GM21528 (cell line): ENCODE data around the gene CRYBB3.

ENCODE experiments used
- ATAC-seq: cut with Tn5 transposase; IDR thresholded peaks from one replicate; pipeline ENCODE4 v1.9.1; 2021; ENCODE audit warnings: mild to moderate bottlenecking, moderate library complexity; ENCODE audit not compliant: unreplicated experiment, low FRiP score

CRYBB3 gene

GRCh38 chr22:25199731-25200520, at the start of gene CRYBB3:
CRYBB3 (plus strand) TSS chr22:25199858; CDS start chr22:25201397, 1,539 bp downstream.
- ATAC-seq, result no peak

DNA sequence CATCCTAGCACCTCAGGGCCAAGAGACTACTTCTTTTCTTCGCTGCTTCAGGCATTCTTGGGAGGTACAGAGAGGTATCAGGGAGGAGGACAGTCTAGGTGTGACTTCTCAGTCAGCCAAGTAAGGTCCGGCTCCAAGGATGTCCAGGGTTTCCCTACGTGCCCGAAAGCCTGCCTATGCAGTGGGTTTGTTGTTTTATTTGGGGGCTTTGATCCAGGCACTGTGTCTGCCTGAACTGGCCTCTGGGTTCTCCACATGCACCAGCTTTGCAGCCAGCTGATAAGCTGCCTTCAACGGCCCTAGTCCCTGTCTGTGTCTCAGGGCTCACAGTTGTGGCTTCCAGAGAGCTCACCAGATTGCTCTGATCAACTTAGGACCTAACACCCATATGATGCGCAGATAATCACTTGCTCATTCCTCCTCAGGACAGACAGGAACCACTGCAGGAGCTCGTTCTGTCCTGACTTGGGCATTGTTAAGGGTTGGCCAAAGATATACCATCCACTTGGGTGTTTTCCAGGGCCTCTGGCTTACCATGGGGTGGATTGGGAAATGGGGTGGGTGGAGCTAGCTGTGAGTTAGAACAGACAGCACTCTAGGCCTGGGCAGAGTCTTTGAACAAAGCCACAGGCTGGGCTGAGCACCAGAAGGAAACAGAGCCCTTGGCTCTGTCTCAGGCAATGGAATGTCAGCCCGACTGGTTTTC, 45.5 kb upstream of the CRYBB3 start:
- ATAC-seq, result no peak

DNA sequence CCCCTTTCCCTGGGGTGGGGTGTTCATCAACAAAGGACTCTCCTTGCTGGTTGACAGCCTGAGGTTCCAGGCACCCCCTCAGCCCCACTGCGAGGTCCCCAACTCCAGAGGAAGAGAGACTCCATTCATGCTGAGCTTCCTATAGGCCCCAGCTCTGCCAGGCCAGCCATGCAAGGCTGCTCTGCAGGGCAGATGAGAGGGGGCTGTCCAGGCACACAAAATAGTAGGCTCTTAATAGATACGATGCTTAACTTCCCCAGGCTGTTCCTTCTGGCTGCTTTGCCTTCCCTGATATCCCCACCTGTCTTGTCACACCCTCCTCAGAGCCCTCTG, 45.0 kb upstream of the CRYBB3 start:
- no peak for ATAC-seq

GRCh38 chr22:25156736-25157135, 42.9 kb upstream of the CRYBB3 start:
- ATAC-seq, result no peak

DNA sequence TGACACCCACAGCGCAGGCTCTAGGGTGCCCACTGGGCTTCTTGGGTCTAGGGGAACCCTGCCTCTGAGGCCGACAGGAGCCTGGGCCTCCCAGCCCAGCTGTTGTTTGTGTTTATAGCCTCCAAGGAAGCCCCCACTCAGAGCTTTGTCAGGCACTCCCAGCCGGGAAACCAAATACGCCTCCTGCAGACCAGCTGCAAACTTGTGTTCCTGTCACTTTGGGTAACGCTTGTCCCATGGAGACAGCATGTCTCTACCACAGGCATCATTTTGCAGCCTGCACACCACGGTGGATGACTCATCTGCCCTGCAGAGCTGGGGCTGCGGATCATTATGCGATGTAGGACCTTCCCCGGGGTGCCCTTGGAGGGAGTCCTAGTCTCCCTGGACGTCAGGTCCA, 40.6 kb upstream of the CRYBB3 start:
- no peak for ATAC-seq

DNA sequence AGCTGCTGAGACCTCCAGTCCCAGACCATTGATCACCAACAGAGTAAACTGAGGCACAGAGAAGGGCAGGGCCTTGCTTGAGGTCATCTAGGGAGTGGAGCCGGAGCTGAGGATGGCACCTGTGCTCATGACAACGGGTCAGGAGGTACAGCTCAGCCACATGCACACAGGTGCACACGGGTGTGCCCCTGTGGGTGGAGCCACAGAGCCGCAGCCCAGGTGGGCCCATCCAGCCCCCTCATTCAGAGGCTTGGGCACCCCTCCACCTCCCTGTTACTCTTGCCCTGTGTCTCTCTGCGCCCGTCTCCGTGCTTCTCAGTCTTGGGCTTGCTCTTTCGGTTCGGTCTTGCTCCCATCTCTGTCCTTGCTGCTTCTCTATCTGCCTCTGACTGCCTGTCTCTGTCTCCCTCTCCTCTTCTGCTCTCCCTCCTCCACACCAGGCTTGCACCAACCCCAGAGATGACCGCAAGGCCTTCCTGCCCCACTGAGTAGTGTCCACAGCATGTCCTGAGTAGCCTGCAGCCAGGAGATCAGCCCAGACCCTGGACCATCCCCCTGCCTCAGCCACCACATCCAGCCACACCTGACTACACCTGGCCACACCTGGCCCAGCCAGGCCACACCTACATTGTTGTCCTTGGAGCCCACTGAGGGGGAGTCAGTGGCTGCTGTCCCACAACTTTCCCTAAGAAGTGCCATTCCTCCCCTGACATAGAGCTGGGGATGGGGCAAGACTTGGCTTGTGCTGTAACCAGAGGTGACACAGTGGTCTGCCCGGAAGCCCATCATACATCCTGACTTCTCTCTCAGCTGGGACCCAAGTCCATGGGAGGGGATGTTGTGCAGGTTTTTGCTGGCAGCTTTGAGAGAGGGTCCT, 39.3 kb upstream of the CRYBB3 start:
- no peak for ATAC-seq

DNA sequence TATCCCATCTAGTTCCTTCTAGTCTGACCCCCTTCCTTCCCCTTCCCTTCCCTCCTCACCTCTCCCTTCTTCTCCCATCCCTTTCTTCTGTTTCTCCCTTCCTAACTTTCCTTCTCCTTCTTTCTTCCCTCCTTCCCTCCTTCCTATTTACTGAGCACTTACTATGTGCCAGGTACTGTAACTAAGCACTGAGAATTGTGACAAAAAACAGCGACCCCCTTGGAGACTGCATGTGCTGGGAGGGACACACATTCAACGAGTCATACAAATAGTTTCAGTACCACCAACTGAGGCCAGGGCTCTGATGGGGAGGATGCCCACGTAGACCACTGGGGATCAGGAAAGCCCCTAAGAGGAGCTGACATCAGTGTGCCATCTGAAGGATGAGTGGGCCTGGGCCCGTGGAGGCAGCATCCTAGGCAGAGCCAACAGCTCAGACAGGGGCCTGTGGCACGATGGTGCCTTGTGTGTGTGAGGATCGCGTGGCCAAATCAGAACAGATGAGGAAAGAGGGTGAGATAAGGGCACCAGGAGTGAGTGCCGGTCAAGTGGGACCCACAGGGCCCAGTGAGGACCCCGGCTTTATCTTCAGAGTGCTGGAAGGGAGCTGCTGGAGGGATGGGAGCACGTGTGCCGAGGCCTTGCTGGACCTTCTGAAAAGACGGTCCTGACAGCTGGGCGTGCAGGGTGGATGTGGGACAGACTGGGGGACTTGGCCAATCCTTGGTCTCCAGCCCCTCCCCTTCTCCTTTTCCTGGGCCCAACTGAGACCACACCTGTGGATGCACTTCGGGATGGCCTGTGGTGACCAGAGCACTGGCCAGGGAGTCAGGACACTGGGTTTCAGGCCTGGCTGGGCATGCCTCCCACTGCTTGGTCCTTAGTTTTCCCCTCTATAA, 38.4 kb upstream of the CRYBB3 start:
- no peak for ATAC-seq

DNA sequence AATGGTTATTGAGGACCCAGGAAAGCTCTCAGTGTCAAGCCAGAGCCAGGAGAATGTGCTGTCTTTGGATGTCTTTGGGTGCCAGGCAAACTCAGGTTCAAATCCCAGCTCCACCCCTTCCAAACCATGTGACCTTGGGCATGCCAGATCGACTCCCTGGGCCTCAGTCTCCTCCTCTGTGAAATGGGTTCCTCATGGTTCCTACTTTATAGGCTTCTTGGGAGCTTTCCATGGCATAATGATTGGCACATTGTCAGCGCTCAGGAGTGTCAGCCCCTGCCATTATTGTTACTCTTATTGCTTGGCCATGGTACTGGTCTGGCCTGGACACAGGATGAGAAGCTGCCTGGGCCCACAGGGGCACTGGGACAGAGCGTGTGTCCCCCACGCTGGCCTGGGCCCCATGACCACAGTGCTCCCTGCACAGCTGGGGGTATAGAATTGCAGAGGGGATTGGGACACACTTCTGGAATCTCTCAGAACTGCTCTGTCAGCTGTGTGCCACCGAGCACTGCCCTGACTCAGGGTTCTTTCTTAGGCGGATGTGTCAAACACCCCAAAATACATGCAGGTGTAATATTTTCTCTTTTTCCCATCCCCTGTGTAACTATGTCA, 37.6 kb upstream of the CRYBB3 start:
- no peak for ATAC-seq

DNA sequence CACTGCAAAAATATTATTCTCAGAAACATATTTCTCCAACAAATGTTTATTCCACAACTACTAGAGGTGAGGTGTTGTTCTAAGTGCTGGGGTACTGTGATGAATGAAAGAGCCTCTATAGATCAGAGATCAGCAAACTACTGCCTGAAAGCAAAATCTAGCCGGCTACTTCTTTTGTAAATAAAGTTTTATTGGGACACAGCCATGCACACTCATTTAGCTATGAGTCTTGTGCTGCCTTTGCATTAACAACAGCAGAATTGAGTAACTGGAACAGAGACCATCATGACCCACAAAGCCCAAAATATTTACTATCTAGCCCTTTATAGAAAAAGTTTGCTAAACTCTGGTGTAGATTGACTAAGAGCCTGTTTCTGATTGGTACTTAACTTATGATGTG, 37.1 kb upstream of the CRYBB3 start:
- no peak for ATAC-seq

DNA sequence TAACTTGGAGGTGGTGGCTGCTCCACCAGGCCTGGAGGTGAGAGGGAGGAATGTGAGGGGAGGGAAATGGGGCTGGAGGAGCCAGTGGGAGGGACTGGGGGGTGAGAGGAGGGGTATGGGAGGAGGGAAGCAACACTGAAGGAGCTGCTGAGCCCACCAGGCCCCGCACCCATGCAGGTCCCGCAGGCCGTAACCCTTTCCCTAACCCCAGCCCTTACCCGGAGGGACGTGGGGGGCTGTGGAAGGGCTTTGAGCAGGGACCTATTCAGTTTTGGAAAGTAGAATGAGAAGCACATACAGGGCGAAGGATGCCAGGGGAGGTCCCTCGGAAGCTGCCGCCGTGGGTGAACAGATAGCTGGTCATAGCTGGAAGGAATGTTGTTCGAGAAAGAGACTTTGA, 33.9 kb upstream of the CRYBB3 start:
- ATAC-seq, result no peak

DNA sequence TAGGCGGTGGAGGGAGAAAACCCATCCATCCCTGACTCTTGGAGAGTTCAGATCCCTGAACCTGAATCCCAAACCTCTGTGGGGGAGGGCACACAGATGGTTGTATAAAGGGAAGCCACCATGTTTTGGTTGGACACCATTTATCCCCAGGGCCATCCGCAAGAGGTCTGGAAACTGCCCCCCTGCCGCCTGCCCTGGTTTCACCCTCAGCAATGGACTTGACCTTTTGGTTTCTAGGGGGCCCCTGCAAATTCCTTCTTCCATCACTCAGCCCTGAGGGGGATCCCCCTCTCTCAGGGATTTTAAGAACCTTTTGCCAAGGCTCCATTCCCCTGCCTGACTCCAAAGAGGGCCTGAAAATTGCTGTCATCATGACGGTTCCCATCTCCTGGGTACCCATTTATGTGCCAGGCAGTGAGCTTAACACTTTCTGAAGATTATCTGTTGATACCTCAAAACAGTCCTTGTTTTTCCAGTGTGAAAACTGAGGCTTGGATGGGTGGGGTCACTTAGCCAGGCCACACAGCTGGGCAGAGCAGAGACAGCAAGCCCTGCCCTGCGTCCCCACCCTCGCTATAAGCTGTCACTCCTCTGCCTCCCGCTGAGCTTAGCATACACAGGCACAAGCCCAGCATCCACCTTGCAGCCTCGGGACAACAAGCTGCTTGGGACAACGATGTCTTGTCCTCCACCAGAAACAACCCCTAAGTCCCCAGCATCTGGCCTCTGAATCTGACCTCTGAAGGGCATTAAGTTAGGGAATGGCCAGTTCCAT, 33.2 kb upstream of the CRYBB3 start:
- no peak for ATAC-seq

GRCh38 chr22:25167082-25167481, 32.6 kb upstream of the CRYBB3 start:
- ATAC-seq, result no peak

DNA sequence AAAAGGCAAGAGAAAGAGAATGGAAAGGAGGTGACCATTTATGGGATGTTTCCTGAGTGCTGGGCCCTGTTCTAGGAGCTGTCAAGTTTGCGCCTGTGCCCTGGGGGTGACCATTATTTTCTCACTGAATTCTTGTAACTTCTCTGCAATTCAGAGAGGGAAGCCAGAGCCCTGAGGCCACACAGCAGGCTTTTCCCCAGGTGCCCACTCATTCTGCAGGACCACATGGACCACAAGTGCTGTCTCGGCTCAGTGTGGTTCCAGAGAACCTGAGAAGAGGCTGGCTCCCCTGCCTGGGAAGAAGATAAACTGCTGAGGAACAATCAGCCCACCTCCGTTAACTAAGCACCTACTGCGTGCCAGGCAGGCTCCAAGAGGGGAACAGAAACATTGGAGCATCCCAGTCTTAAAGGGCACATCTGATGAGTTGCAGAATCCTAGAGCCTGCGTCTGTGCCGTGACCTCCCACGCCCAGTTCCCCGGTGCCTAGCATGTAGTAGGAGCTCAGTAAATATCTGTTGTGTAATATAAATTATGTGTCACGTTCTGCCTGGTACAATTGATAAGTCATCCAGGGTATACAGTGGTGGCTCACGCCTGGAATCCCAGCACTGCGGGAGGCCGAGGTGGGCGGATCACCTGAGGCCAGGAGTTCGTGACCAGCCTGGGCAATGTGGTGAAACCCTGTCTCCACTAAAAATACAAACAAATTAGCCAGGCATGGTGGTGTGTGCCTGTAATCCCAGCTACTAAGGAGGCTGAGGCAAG, 31.6 kb upstream of the CRYBB3 start:
- ATAC-seq, result no peak

- no peak for ATAC-seq
Observed at GRCh38 chr22:25169278-25170031, 30.2 kb upstream of the CRYBB3 start.

DNA sequence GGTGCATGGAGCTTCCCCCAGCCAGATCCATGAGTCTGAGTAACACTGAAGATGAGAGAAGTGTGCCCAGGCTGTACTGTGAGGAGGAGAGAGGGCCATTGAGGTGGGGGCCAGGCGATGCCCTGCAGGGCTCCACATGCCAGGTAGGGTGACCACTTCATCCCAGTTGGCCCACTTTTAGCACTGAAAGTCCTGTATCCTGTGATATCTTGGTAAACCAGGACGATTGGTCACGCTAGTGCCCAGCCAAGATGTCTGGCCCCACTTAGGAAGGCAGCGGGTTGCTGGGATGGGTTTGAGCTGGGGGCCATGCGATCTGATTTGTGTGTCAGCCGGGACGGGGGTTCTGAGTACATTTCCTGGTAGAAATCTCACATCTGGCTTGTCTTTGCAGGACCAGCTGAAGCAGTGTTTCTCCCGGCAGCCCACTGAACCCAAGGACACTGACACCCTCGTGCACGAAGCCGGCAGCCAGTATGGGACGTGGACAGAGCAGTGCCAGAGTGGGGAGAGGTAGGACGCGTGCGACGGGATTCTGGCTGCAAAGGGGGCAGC, 29.2 kb upstream of the CRYBB3 start:
- no peak for ATAC-seq

DNA sequence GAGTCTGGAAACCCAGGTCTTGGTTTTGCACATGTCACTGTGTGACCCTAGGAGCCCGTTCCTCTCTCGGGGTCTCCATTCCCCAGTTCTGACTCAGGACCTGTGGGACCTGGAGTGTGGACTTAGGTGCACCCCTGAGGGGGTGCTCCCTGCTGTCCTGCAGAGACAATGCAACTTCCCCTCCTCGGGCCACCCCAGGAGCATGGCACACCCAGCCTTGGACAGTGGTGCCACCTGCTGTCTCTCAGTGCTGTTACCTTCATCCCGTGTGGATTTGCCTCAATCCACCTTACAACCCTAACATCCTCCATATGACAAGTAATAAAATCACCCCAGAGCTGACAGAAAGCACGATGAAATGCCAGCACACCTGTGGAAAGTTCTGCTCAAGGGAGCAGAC, 27.5 kb upstream of the CRYBB3 start:
- ATAC-seq, result no peak

DNA sequence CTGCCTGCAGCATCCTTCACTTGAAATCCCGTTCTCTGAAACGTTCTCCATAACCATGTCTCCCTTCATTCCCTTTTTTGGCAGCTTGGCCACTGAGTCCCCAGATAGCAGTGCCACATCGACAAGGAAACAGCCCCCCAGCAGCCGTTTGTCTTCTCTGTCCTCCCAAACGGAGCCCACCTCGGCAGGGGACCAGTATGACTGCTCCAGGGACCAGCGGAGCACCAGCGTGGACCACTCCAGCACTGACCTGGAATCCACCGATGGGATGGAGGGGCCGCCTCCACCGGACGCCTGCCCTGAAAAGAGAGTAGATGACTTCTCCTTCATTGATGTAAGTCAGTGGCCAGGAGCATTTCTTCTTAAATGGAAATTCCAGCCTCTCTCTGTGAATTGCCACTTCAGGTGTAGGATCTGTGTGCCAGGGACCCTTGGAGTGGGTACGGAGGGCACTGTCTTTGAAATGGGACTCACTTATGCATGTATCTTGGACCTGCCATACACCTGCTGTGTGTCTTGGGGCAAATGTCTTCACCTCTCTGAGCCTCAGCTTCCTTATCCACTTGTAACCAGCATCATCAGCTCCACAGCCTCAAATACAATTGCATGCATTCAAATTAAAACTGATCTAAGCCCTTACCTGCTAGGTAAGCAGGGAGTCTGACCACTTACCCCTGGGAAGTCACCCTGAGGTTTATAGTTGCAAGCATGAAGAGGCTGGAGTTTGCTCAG, 25.3 kb upstream of the CRYBB3 start:
- no peak for ATAC-seq
